Retinal pigment epithelial cell (primary cell): Measurements from ENCODE around the gene APPL2.

Source experiments
- DNase-seq: peaks from one replicate; pipeline ENCODE4 v3.0.0-alpha.2; 2010; ENCODE audit warnings: low read depth
- H3K4me3 ChIP-seq: 2 replicates; pipeline ENCODE4 v1.5.1; 2011; ENCODE audit warnings: mild to moderate bottlenecking, low read length, control low read depth, moderate library complexity
- TF ChIP-seq, protein P1 (sequence below): conservative IDR thresholded peaks from 2 replicates; pipeline ENCODE4 v1.5.1; 2011; ENCODE audit warnings: low read depth, low read length, control low read depth, inconsistent platforms

Gene APPL2

DNA sequence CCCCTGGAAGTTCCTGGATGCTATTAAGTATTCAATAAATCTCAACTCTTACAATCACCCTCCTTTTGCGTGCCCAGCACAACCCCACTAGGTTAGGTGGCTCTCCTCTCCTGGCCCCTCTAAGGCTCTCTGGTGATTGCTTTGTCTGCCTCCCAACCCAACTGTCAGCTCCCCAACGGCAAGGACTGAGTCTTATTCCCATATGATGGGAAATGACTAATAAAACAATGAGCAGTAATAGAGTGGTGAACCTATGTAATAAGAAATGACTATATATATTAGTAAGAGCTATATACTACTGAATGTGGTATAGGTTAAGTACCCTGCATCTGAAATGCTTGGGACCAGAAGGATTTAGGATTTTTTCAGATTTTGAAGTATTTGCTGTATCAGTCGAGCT lies 8.1 kb downstream of the APPL2 start:
- TF ChIP-seq, protein P1, sequence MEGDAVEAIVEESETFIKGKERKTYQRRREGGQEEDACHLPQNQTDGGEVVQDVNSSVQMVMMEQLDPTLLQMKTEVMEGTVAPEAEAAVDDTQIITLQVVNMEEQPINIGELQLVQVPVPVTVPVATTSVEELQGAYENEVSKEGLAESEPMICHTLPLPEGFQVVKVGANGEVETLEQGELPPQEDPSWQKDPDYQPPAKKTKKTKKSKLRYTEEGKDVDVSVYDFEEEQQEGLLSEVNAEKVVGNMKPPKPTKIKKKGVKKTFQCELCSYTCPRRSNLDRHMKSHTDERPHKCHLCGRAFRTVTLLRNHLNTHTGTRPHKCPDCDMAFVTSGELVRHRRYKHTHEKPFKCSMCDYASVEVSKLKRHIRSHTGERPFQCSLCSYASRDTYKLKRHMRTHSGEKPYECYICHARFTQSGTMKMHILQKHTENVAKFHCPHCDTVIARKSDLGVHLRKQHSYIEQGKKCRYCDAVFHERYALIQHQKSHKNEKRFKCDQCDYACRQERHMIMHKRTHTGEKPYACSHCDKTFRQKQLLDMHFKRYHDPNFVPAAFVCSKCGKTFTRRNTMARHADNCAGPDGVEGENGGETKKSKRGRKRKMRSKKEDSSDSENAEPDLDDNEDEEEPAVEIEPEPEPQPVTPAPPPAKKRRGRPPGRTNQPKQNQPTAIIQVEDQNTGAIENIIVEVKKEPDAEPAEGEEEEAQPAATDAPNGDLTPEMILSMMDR = no peak
- no peak for DNase-seq
- H3K4me3 ChIP-seq = no peak overlapping the region

DNA sequence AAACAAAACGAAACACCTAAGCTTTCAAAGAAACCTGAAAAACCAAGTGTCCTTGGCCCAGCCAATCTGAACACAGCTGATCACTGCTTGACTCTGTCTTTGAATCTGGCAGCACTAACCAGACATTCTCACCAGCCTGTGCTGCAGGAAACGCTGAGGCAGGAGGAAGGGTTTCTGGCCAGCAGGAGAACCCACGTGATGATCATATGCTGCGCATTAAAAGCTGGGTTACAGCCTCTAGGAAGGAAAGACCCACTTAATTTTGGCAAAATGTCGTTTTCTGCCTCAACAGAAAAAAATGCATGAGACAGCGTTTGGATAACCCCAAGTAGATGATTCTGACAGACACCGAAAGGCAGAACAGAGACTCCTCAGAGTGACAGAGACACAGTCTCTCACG lies 9.8 kb downstream of the APPL2 start:
- peak; percentile 93 for DNase-seq
- TF ChIP-seq, protein P1 = no peak
- no peak overlapping the region for H3K4me3 ChIP-seq

DNA sequence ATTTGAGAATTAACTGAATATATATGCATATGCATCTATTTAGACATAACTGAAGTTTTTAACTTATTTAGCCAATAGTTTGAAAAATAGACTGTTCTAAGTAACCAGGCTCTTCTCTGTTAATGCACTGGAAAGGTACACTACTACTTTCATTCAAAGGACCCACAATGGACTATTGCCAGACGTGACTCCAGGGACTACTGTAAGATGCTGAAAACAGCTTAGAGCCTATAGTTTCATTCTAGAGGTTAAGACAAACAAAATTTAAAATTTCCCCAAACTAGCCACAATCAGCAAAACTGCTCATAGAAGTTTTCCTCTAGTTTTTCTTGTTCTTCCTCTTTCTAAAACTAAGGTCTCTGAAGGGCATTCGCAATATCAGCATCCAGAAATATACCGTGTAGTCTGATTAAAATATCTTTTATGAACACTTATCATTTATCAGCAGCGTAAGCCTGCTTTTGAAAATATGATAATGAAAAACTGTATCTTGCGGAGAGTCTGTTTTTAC lies 10.4 kb downstream of the APPL2 start:
- no peak for DNase-seq
- H3K4me3 ChIP-seq = no peak overlapping the region
- TF ChIP-seq, protein P1 = no peak

DNA sequence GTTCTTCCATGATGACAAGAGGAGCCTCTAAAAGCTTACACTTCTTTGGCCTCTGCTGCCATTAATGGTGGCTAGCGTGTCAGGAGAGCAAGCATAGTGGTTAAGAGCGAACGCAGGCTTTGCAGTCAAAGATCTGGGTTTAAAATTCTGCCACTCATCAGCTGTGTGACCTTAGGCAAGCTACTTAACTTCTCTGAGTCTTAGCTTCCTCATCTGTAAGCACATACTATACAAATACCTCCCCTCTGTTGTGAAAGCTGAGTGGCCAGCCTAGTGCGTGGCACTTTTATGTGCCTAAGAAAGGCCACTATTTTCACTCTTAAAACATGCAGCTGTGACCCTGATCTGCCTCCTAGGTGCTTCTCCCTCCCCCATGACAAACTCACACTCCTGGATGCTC lies 11.6 kb downstream of the APPL2 start:
- H3K4me3 ChIP-seq = no peak overlapping the region
- no peak for DNase-seq
- TF ChIP-seq, protein P1 = no peak

DNA sequence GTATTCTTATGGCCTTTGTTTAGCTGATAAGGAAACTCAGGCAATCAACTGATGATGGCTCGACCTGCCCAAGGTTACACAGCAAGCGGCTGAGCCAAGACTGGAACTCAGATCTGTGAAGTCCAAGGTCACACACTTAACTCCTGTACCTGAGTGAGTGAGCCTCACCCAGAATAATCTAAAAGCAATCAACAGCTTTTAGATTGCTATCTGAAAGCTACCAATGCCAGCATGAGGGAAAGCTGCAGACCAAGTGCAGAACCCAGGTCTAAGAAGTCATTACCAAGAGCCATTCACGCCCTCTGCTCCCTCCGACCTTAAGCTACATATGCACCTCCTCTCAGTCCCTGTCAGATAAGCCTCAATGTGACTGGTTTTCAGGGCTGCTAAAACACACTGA lies 12.1 kb downstream of the APPL2 start:
- TF ChIP-seq, protein P1 = no peak
- no peak for DNase-seq
- no peak overlapping the region for H3K4me3 ChIP-seq

DNA sequence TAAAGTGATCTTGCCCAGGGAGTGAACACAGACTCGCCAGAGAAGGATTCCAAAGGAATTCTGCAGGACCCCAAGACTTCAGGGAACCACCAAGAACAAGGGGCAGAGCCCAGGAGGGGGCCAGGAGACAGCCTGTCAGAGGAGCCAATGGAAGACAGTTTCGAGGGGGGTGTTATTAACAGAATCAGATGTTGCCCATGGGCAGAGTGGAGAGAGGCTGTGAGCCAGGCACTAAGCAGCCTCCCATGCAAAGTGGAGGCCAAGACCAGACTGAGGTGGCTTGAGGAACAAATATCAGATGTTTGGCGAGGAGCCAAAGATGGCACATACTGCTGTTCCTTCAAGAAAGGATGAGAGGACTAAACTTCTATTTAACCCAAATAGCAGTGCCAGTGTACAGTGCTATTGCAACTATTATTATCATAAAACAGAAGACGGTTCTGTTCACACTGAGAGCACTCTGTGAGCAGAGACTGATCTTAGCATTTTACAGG lies 12.6 kb downstream of the APPL2 start:
- TF ChIP-seq, protein P1 = no peak
- H3K4me3 ChIP-seq = no peak overlapping the region
- no peak for DNase-seq

DNA sequence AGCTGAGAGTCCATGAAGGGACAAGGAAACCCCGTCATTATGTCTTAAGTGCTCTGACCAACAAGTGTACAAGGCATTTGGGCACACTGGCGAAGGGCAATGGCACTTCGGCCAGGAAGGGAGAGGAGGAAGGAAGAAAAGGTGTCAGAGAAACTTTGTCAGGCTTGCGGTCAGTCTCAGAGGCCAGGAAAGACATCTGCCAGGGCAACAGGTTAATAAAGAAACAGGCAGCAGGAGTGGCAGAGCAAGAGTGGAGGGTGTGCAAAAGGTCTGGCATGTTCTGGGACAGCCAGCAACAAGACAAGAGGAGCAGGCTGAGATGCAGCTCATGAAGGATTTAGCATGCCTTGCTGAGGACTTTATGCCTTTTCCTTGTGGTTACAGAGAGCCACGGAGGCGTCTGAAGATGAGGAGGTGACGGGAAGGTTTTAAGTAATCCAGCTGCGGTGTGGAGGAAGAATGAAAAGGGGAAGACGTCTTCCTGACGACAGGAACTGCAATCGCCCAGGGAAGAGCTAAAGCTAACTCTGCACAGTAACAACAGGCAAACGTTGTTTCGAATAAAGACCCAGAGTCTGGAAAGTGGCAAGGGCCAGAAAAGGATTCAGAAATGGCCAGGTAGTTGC lies 13.1 kb downstream of the APPL2 start:
- TF ChIP-seq, protein P1 = no peak

More for the DNA sequence above, 13.1 kb downstream of the APPL2 start:
- no peak overlapping the region for H3K4me3 ChIP-seq
- DNase-seq = no peak
